ENCODE results near the gene STXBP1.

- TF ChIP-seq CEBPB (IDR thresholded peaks at IDR 0.05; ENCODE audit: low read depth, low read length), result no peak
- no peak for TF ChIP-seq RCOR1 (IDR thresholded peaks at IDR 0.05; ENCODE audit: insufficient replicate concordance, low read length)
These were observed 44.1 kb upstream of the STXBP1 start for GRCh38 chr9:127567730-127568617.
